Dermis lymphatic vessel endothelial cell (primary cell): ENCODE measurements around the gene LTA4H. TPM values are rescaled to one million over a fixed set of nuclear protein-coding genes. Genes with fewer than 3 reads are reported as not detected.

Experiments
- total RNA-seq: library from RNA; depleted of rRNA; stranded (reverse); fragments of >200 nt; gene quantifications from 2 replicates; pipeline ENCODE4 v1.2.1, GENCODE V29; 2014

Gene LTA4H
- 53.4 and 78.7 TPM in 2 replicates for total RNA-seq

GRCh38 chr12:96035283-96036236 lies at the start of gene LTA4H:
LTA4H (minus strand) TSS chr12:96035587; CDS start chr12:96035519, 68 bp downstream.

DNA sequence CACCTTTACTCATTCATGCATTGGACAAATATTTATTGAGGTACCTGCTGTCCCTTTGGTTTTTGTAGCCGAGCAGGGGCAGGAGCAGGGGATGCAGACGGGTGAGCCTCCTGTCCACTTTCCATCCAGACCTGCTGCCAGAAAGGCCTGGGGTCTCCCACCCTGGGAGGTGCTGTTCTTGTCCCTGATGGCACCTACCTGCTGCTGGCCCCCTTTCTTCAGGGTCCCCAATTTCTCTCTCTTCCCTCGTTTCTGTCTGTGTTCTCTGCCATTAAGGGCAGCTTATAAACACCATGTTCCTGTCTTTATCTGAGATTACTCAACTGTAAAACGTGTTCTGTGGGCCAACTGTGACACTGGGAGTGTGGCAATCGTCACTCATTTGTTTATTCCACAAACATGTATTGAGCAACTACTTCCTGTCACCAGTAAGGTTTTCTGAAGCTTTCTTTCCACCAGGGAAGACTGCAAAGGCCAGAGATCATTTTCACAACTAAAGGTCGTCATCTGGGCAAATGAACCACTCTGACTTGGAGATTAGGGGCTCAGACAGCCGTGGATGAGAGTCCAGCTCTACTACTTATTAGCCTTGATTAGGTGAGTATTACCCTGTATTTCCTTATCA lies 39.2 kb downstream of the LTA4H start, which contains the start of gene HAL:
HAL (minus strand) TSS at position 311 of the 625 bp plus-strand sequence. CDS start 434 bp downstream, outside the sequence.

Other genes with a start within 250 kb of the LTA4H start
- 88.1 and 731 TPM in 2 replicates for gene NTN4, start 244.8 kb downstream of the LTA4H start, total RNA-seq
- gene SNRPF, start 176.6 kb downstream of the LTA4H start, total RNA-seq = 18.6 and 20.5 TPM in 2 replicates
- gene CCDC38, start 93.0 kb downstream of the LTA4H start, total RNA-seq = not detected in 2 replicates
- gene AMDHD1, start 92.3 kb downstream of the LTA4H start, total RNA-seq = under 0.01 TPM in 1 of 2 replicates, not detected in the other
- gene HAL, start 39.2 kb downstream of the LTA4H start, total RNA-seq = 0.11 and 0.17 TPM in 2 replicates
- gene ELK3, start 158.8 kb upstream of the LTA4H start, total RNA-seq = 79.6 and 146 TPM in 2 replicates